Hepatocyte (in vitro differentiated cells): ENCODE data around the gene SEC16B. TPM values are rescaled to one million over a fixed set of nuclear protein-coding genes. Genes with fewer than 3 reads are reported as not detected.

Source experiments
- DNase-seq: peaks from one replicate; pipeline ENCODE4 v3.0.0-alpha.2; 2016; ENCODE audit warnings: low spot score
- H2AFZ ChIP-seq: fragments of 200-600 bp; sonication (generic); 2 replicates; pipeline ENCODE4 v1.6.0; 2016; ENCODE audit warnings: antibody characterized with exemption, mild to moderate bottlenecking
- H3K27ac ChIP-seq: fragments of 200-600 bp; sonication (generic); 2 replicates; pipeline ENCODE4 v1.5.1; 2016; ENCODE audit warnings: mild to moderate bottlenecking
- H3K27me3 ChIP-seq: fragments of 200-600 bp; sonication (generic); 2 replicates; pipeline ENCODE4 v1.6.1; 2016
- H3K36me3 ChIP-seq: fragments of 200-600 bp; sonication (generic); replicated peaks from 2 replicates; pipeline ENCODE4 v1.5.1; 2016; ENCODE audit warnings: low read depth; ENCODE audit not compliant: insufficient read depth
- H3K4me1 ChIP-seq: fragments of 200-600 bp; sonication (generic); 2 replicates; pipeline ENCODE4 v1.5.1; 2016; ENCODE audit warnings: mild to moderate bottlenecking, moderate library complexity; ENCODE audit not compliant: insufficient read depth
- H3K4me2 ChIP-seq: fragments of 200-600 bp; sonication (generic); 2 replicates; pipeline ENCODE4 v1.6.0; 2016
- H3K4me3 ChIP-seq: fragments of 200-600 bp; sonication (generic); 2 replicates; pipeline ENCODE4 v1.5.1; 2016; ENCODE audit warnings: mild to moderate bottlenecking
- H3K79me2 ChIP-seq: fragments of 200-600 bp; sonication (generic); 2 replicates; pipeline ENCODE4 v1.6.0; 2017; ENCODE audit warnings: mild to moderate bottlenecking
- H3K9me2 ChIP-seq: fragments of 200-600 bp; sonication (generic); replicated peaks from 2 replicates; pipeline ENCODE4 v1.6.0; 2017; ENCODE audit warnings: mild to moderate bottlenecking; ENCODE audit not compliant: insufficient read depth
- H3K9me3 ChIP-seq: fragments of 200-600 bp; sonication (generic); 2 replicates; pipeline ENCODE4 v1.5.1; 2016; ENCODE audit warnings: low read depth, mild to moderate bottlenecking
- H4K20me1 ChIP-seq: fragments of 200-600 bp; sonication (generic); 2 replicates; pipeline ENCODE4 v1.6.0; 2016; ENCODE audit warnings: mild to moderate bottlenecking; ENCODE audit not compliant: insufficient read depth, poor library complexity, severe bottlenecking
- EZH2 ChIP-seq: fragments of 200-600 bp; sonication (generic); IDR thresholded peaks from 2 replicates; pipeline ENCODE4 v1.6.1; 2016; ENCODE audit warnings: antibody characterized with exemption, mild to moderate bottlenecking, borderline replicate concordance
- EZH2phosphoT487 ChIP-seq: fragments of 200-600 bp; sonication (generic); IDR thresholded peaks from one replicate; pipeline ENCODE4 v1.6.1; 2018; ENCODE audit warnings: antibody characterized with exemption, mild to moderate bottlenecking, low read depth, moderate library complexity; ENCODE audit not compliant: unreplicated experiment, severe bottlenecking
- WGBS: methylation state at CpG from one replicate; pipeline ENCODE4 v1.1.6; 2016; ENCODE audit warnings: low lambda C conversion rate; ENCODE audit errors: missing lambda C conversion rate; 5-methylcytosine and 5-hydroxymethylcytosine counted together
- polyA plus RNA-seq: library from polyadenylated mRNA; unstranded; fragments of >200 nt; fragmentation: Nextera tagmentation; extraction: Ambion mirVana; gene quantifications from 2 replicates; pipeline ENCODE4 v1.2.1, GENCODE V29; 2016
- total RNA-seq: library from RNA; depleted of rRNA; stranded (reverse); fragments of >200 nt; gene quantifications from 2 replicates; pipeline ENCODE4 v1.2.3, GENCODE V29; 2014
- TF ChIP-seq, protein P1 (sequence below): fragments of 200-600 bp; sonication (generic); IDR thresholded peaks from 2 replicates; pipeline ENCODE4 v1.5.1; 2016; ENCODE audit warnings: antibody characterized with exemption, mild to moderate bottlenecking; ENCODE audit not compliant: poor library complexity

SEC16B gene
- total and polyA plus RNA-seq, 2 experiments from 2014 or later: 8.4 to 9.1 TPM

DNA sequence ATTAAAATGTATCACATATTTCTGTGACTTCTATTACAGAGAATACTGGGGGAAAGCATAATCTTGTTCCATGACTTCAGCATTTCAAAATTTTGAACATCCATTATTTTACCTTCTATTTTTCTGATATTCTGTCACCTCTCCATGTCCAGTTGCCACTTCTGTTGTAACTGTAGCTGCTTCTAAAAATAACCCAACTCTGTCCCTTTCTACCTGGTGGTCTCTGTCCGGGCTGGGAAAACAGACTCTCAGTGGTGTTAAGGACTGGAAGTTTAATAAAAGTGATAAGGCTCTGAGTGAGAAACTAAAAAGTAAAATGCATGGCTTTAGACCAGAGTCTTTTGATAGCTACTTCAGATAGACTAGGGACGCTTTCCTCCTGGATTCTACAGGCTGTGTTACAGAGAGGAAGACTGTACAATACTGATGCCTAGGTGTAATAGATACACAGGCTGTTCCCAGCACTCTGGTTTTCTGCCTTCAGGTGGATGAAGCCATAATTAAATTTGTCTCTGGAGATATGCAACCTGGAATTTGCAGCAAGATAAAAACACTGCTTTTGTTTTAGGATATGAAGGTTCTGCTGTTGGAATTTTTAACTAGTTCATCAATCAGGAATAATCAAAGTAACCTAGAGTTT lies 42.1 kb upstream of the SEC16B start:
- no peaks in the 10 kb centered on the region for H3K9me2 ChIP-seq
- no peak overlapping the region for H3K4me2 ChIP-seq
- no peaks in the 10 kb centered on the region for H3K79me2 ChIP-seq
- TF ChIP-seq EZH2phosphoT487 (no peak), EZH2 (no peak)
- TF ChIP-seq, protein P1, sequence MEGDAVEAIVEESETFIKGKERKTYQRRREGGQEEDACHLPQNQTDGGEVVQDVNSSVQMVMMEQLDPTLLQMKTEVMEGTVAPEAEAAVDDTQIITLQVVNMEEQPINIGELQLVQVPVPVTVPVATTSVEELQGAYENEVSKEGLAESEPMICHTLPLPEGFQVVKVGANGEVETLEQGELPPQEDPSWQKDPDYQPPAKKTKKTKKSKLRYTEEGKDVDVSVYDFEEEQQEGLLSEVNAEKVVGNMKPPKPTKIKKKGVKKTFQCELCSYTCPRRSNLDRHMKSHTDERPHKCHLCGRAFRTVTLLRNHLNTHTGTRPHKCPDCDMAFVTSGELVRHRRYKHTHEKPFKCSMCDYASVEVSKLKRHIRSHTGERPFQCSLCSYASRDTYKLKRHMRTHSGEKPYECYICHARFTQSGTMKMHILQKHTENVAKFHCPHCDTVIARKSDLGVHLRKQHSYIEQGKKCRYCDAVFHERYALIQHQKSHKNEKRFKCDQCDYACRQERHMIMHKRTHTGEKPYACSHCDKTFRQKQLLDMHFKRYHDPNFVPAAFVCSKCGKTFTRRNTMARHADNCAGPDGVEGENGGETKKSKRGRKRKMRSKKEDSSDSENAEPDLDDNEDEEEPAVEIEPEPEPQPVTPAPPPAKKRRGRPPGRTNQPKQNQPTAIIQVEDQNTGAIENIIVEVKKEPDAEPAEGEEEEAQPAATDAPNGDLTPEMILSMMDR: no peak
- H3K9me3 ChIP-seq: no peaks in the 10 kb centered on the region
- H4K20me1 ChIP-seq: no peaks in the 10 kb centered on the region
- no peaks in the 10 kb centered on the region for H3K36me3 ChIP-seq
- DNase-seq: no peak
- H3K4me3 ChIP-seq: no peak overlapping the region
- 58% methylated on average over 2 of the region's 2 CpGs for WGBS
- no peak overlapping the region for H2AFZ ChIP-seq
- H3K27ac ChIP-seq: no peak overlapping the region
- no peaks in the 10 kb centered on the region for H3K4me1 ChIP-seq
- H3K27me3 ChIP-seq: no peaks in the 10 kb centered on the region

DNA sequence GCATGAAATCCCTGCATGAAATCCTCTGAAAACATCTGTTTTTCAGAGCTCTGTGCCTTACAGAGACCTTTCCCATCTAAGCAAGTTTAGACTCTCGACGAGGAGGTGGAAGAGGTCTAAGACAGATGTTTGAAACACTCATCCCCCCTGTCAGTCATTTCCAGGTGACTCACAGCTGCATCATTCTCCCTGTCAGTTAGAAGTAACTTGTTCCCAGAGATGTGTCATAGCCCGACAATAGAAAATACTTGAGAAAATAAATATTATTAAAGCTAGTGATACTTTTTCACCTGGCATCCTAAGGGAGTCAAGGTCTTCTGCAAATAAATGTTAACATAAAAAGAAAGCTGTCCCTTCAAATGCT lies 41.6 kb upstream of the SEC16B start:
- Histone ChIP-seq H3K4me3 (no peak overlapping the region), H3K79me2 (no peaks in the 10 kb centered on the region), H3K36me3 (no peaks in the 10 kb centered on the region), H3K9me3 (no peaks in the 10 kb centered on the region), H2AFZ (no peak overlapping the region), H3K4me2 (no peak overlapping the region), H3K27me3 (no peaks in the 10 kb centered on the region), H3K4me1 (no peaks in the 10 kb centered on the region), H3K27ac (no peak overlapping the region), H3K9me2 (no peaks in the 10 kb centered on the region), H4K20me1 (no peaks in the 10 kb centered on the region)
- DNase-seq: no peak
- TF ChIP-seq EZH2 (no peak), EZH2phosphoT487 (no peak)
- TF ChIP-seq, protein P1: no peak
- WGBS: 56% methylated on average over 3 of the region's 3 CpGs

DNA sequence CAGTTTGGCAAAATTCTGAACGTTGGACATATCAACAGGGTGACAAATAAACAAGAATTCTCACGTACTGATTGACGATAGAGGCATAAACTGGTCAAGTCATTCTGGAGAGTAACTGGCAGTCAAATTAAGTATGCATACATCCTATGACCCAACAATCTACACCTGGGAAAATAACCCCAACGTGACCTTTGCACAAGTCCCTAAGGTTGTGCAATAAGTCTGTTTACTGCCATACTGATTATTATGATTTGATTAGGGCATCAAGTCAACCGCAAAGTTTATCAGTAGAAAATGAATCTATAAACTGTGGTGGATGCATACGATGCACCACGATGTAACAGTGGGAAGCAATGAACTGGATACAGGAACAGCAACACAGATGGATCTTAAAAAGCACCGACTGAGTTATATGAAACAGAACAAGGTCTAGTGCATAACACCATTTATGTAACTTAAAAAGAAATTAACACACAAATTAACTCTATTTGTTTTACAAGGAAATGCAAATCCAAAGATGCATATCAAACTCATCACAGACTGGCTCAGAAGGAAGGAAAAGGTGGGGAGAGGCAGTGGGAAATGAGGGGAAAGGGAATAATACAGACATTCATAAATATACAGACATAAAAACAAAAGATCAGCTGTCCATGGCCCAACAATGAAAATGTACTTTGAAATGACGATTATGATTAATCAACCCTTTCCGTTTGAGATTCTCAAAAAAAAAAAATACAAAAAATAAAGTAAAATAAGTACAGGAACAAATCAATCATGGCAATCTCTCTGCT lies 41.0 kb upstream of the SEC16B start:
- no peaks in the 10 kb centered on the region for H3K9me2 ChIP-seq
- no peaks in the 10 kb centered on the region for H3K27me3 ChIP-seq
- H3K4me3 ChIP-seq: no peak overlapping the region
- H3K4me2 ChIP-seq: no peak overlapping the region
- no peaks in the 10 kb centered on the region for H4K20me1 ChIP-seq
- no peak for DNase-seq
- 74% methylated on average over 10 of the region's 10 CpGs for WGBS
- no peaks in the 10 kb centered on the region for H3K79me2 ChIP-seq
- H3K4me1 ChIP-seq: no peaks in the 10 kb centered on the region
- no peaks in the 10 kb centered on the region for H3K9me3 ChIP-seq
- H2AFZ ChIP-seq: no peak overlapping the region
- TF ChIP-seq EZH2 (no peak), EZH2phosphoT487 (no peak)
- TF ChIP-seq, protein P1: no peak
- no peaks in the 10 kb centered on the region for H3K36me3 ChIP-seq
- H3K27ac ChIP-seq: no peak overlapping the region
